GM21576 (cell line): ENCODE measurements around the gene CYP4X1.
"Not testable (repeated sequence)": the region's sequence is repeated elsewhere in the genome, so short reads cannot be mapped to it uniquely, and the experiment has no call there.

Source experiments
- ATAC-seq: cut with Tn5 transposase; IDR thresholded peaks from one replicate; pipeline ENCODE4 v1.9.1; 2021; ENCODE audit warnings: mild to moderate bottlenecking, moderate library complexity; ENCODE audit not compliant: unreplicated experiment

The CYP4X1 gene

DNA sequence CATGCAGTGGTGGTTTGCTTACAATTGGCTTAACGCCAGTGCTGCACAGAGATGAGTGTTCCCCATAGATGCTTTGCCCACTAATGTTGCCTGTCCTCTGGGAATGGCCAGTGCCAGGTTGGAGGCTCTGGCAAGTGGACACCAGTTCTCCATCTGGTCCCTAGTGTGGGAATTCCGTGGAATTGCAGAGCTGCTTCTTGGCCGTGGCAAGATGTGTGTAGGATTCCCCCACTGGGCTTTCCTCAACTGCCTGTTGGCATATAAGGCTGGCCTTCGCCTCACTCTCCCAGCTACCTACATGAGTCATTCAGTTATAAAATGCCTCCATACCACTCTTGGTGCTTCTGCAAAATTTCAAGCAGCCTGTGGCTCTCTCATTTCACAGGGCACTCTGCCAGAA is 45.6 kb downstream of the CYP4X1 start:
- ATAC-seq: not testable (repeated sequence)

DNA sequence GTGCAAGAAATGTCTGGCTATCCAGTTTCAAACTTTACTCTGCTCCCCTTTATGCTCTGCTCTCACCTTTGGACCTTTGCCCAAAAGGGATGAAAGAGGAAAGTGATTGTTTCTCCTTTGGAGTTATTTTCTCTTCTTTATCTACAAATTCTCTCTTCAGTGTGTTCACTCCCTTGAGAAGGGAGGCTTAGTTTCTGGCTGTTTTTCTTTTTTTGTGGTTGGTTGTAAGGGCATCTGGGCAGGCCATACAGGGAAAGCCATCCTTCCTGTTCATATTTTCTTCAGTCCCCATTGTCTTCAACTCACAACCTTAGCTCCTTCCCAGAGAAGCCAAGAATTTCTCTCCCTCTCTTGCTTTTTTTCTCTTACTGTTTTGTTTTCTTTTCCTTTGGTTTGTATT is 46.0 kb downstream of the CYP4X1 start:
- ATAC-seq: not testable (repeated sequence)

DNA sequence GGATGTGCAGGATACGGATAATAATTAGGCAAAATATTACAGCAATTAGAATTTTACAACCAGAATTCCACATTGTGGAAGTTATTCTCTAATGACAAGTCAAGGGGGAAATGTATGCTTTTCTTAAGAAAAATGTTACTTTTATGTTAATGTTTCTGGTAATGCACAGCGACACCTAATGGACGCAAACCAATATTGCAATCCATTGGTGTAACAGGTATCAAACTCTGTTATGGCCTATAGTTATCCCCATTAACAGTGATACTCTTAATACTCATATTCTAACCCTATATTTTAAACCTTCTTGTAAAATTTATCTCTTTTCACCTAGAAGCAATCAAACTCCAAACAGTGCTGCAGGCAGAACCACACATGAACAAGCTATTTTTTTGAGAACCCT is 65.9 kb downstream of the CYP4X1 start:
- ATAC-seq: not testable (repeated sequence)

DNA sequence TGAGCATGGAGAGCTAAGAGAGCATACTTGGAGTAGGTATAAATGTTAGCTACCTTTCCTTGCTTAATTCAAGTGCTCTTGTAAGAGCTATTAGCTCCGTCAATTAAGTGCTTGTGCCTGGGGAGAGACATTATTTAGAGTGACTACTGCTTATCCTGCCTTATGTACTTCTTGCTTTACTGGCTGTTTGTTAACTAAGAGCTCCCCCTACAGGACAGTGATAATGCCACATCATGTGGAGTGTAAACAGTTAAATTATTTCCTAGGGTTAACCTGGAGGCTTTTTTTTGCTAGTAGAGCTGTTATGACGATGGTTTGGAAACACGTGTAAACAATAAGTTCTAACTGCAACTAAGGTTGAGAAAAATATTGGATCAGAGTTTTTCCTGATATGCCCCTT is 68.0 kb downstream of the CYP4X1 start:
- not testable (repeated sequence) for ATAC-seq
